C4-2B (cell line): ENCODE data around the gene COLGALT1.

Experiments
- H3K27ac ChIP-seq: fragments of 450-650 bp; 2 replicates; pipeline ENCODE4 v1.5.1; 2017
- ZFX ChIP-seq: fragments of 450-650 bp; IDR thresholded peaks from 2 replicates; pipeline ENCODE4 v1.6.1; 2017
- TF ChIP-seq, protein P1 (sequence below): fragments of 450-650 bp; conservative IDR thresholded peaks from 2 replicates; pipeline ENCODE4 v1.5.1; 2017; ENCODE audit warnings: mild to moderate bottlenecking

The COLGALT1 gene

DNA sequence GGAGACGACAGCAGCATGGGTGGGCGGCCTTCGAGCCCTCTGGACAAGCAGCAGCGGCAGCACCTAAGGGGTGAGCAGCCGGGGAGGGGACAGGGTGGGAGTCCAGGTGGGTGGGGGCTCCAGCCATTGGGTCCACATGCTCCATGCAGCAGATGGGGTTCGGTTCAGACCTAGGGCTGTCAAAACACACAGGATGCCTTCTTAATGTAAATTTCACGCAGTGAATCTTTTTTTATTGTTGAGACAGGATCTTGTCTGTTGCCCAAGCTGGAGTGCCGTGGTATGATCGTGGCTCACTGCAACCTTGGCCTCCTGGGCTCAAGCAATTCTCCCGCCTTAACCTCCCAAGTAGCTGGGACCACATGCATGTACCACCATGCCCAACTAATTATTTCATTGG lies 28.1 kb upstream of the COLGALT1 start:
- no peak overlapping the region for H3K27ac ChIP-seq
- TF ChIP-seq, protein P1, sequence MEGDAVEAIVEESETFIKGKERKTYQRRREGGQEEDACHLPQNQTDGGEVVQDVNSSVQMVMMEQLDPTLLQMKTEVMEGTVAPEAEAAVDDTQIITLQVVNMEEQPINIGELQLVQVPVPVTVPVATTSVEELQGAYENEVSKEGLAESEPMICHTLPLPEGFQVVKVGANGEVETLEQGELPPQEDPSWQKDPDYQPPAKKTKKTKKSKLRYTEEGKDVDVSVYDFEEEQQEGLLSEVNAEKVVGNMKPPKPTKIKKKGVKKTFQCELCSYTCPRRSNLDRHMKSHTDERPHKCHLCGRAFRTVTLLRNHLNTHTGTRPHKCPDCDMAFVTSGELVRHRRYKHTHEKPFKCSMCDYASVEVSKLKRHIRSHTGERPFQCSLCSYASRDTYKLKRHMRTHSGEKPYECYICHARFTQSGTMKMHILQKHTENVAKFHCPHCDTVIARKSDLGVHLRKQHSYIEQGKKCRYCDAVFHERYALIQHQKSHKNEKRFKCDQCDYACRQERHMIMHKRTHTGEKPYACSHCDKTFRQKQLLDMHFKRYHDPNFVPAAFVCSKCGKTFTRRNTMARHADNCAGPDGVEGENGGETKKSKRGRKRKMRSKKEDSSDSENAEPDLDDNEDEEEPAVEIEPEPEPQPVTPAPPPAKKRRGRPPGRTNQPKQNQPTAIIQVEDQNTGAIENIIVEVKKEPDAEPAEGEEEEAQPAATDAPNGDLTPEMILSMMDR, result no peak
- no peak for TF ChIP-seq ZFX

- no peak overlapping the region for H3K27ac ChIP-seq
- no peak for TF ChIP-seq ZFX
- TF ChIP-seq, protein P1, result no peak
Observed at GRCh38 chr19:17528610-17529009, 26.8 kb upstream of the COLGALT1 start.

- no peak overlapping the region for H3K27ac ChIP-seq
- TF ChIP-seq, protein P1, result no peak
- no peak for TF ChIP-seq ZFX
Observed at GRCh38 chr19:17529239-17530158, 25.9 kb upstream of the COLGALT1 start.

GRCh38 chr19:17530586-17530985 lies 24.9 kb upstream of the COLGALT1 start:
- TF ChIP-seq, protein P1, result no peak
- TF ChIP-seq ZFX, result no peak
- H3K27ac ChIP-seq, result no peak overlapping the region

- TF ChIP-seq ZFX, result no peak
- TF ChIP-seq, protein P1, result no peak
- no peak overlapping the region for H3K27ac ChIP-seq
Observed at GRCh38 chr19:17532116-17532515, 23.3 kb upstream of the COLGALT1 start.

DNA sequence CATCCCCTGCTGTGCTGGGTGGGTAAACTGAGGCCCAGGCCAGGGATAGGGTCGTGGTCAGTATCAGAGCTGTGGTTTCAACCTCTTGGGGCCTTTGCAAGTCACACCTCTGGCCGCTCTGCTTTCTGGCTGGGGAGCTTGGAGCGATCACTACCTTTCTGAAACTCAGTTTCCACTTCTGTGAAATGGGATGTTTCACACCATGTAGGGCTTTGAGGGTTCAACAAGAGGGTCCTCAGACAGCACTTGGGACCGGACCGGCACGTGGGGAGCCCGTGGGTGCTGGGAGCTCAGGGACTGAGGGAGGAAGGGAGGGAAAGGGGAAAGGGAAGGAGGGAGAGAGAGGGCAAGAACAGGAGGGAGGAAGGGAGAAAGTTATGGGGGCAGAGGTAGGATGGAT lies 22.9 kb upstream of the COLGALT1 start:
- TF ChIP-seq ZFX, result no peak
- TF ChIP-seq, protein P1, result no peak
- no peak overlapping the region for H3K27ac ChIP-seq

DNA sequence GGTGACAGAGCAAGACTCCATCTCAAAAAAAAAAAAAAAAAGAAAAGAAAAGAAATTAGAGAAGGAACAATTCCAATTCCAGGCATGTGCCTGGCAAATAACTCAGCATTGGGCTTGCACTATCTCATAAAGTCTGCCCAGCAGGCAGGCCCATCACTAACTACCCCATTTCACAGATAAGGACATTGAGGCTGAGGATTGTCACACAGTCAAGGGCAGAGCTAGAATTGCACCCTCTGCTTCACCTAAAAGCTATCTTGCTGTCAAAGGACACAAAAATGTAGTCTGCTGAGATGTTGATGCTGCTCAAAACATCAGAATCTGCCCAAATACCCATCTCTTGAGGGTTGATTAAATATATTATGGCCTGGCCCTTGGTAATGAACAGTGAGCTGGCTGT lies 20.7 kb upstream of the COLGALT1 start:
- TF ChIP-seq ZFX, result no peak
- TF ChIP-seq, protein P1, result no peak
- H3K27ac ChIP-seq, result no peak overlapping the region
